ENCODE results near the gene KRTAP5-8. TPM values are rescaled to one million over a fixed set of nuclear protein-coding genes. Genes with fewer than 3 reads are reported as not detected.

Gene KRTAP5-8
- total and polyA plus RNA-seq, 9 of the 15 experiments (the other 6 are each of a cell fraction or from before 2014, with no cell fraction given), result not detected

DNA sequence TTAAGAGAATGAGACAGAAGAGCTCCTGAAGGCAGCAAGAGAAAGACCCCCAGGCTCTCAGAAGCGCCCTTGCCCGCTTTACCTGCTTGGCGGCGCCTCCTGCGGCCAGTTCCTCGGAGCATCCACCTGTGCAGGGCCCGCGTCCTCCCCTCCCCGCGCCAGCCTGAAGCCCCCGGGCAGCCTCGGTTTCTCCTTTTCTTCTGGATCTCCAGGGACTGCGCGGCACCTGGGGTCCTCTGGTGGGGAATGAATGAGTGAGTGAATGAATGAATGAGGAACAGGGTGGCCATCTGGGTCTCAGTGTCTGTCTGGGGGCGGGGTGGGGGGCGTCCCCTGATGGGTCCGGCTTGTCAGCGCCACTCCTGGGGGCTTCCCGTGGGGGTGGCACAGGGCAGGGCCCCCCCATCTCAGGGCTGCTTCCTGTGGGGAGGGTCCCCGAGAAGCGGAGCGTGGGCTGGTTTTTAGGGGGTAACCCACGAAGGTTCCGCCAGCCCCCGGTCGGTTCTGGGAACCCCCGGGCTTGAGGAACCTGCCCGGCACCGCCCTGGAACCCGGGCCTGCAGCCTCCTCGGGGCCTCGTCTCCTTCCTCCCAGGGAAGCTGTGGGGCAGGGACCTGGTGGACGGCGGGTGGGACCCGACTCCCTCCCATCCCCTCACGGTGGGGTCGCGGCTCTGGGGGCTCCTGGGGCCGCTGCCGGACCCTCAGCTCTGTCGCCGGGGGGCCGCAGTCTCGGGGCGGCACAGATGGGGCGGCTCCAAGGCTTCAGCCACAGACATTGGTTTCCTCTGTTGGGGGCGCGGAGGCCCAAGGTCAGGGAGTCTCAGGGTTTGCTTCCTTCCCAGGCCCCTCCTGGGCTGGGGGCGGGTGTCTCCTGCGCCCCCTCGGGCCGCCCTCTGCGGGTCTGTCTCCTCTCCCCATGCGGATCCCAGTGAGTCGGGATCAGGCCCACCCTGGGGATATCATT is 19.0 kb upstream of the KRTAP5-8 start:
- H3K9me3 ChIP-seq (replicated peaks; ENCODE audit: control insufficient read depth, insufficient read depth, low read depth, low read length), result no peaks in the 10 kb centered on the region
- 22% methylated on average over 35 of the region's 55 CpGs for WGBS (ENCODE audit: insufficient coverage, low coverage, missing lambda C conversion rate)
- CTCF ChIA-PET (ENCODE audit: low intra/inter-chr PET ratio), result no interaction called here

More for the DNA sequence above, 19.0 kb upstream of the KRTAP5-8 start:
- Histone ChIP-seq H4K20me1 (replicated peaks; ENCODE audit: control insufficient read depth, insufficient read depth, low read length) (no peaks in the 10 kb centered on the region), H3K9ac (ENCODE audit: insufficient read depth in 1 of 2, low read depth in 2 of 2, low read length in 2 of 2) (no peak overlapping the region), H3K27ac (ENCODE audit: extremely low read depth, low read depth, low read length) (no peak overlapping the region), H3K9me1 (ENCODE audit: control insufficient read depth, insufficient read depth, low read length) (no peaks in the 10 kb centered on the region), H3K4me3 (no peak overlapping the region), H3K4me2 (ENCODE audit: insufficient read depth, low read length) (no peak overlapping the region), H2AFZ (ENCODE audit: low read depth, low read length) (no peak overlapping the region), H3K4me1 (replicated peaks in 1 of 2; ENCODE audit: control insufficient read depth in 2 of 2, insufficient read depth in 2 of 2, low read length in 2 of 2) (peaks cover 0 to 11% of the 10 kb centered on the region in 2 experiments; a peak in 1 of 5 replicates), H3K36me3 (ENCODE audit: control insufficient read depth, insufficient read depth, low read length) (no peaks in the 10 kb centered on the region), H3K79me2 (ENCODE audit: control insufficient read depth, insufficient read depth, low read length) (no peaks in the 10 kb centered on the region), H3K27me3 (ENCODE audit: control insufficient read depth in 2 of 2, insufficient read depth in 2 of 2, low read length in 2 of 2) (peaks cover 4 to 18% of the 10 kb centered on the region in 2 experiments; a peak in 3 of 5 replicates)
- intact Hi-C loops (cut with micrococcal nuclease) (no loop called here), in situ Hi-C loops (cut with MboI) (no loop called here)
- POLR2A ChIA-PET, result no interaction called here
- ATAC-seq (no peak), FAIRE-seq (no peak), DNase-seq (ENCODE audit: extremely low read depth in 1 of 4, low spot score in 3 of 4) (no peak)
- BruUV-seq (replicated peaks), result no TSS peak
- TF ChIP-seq, protein P1, sequence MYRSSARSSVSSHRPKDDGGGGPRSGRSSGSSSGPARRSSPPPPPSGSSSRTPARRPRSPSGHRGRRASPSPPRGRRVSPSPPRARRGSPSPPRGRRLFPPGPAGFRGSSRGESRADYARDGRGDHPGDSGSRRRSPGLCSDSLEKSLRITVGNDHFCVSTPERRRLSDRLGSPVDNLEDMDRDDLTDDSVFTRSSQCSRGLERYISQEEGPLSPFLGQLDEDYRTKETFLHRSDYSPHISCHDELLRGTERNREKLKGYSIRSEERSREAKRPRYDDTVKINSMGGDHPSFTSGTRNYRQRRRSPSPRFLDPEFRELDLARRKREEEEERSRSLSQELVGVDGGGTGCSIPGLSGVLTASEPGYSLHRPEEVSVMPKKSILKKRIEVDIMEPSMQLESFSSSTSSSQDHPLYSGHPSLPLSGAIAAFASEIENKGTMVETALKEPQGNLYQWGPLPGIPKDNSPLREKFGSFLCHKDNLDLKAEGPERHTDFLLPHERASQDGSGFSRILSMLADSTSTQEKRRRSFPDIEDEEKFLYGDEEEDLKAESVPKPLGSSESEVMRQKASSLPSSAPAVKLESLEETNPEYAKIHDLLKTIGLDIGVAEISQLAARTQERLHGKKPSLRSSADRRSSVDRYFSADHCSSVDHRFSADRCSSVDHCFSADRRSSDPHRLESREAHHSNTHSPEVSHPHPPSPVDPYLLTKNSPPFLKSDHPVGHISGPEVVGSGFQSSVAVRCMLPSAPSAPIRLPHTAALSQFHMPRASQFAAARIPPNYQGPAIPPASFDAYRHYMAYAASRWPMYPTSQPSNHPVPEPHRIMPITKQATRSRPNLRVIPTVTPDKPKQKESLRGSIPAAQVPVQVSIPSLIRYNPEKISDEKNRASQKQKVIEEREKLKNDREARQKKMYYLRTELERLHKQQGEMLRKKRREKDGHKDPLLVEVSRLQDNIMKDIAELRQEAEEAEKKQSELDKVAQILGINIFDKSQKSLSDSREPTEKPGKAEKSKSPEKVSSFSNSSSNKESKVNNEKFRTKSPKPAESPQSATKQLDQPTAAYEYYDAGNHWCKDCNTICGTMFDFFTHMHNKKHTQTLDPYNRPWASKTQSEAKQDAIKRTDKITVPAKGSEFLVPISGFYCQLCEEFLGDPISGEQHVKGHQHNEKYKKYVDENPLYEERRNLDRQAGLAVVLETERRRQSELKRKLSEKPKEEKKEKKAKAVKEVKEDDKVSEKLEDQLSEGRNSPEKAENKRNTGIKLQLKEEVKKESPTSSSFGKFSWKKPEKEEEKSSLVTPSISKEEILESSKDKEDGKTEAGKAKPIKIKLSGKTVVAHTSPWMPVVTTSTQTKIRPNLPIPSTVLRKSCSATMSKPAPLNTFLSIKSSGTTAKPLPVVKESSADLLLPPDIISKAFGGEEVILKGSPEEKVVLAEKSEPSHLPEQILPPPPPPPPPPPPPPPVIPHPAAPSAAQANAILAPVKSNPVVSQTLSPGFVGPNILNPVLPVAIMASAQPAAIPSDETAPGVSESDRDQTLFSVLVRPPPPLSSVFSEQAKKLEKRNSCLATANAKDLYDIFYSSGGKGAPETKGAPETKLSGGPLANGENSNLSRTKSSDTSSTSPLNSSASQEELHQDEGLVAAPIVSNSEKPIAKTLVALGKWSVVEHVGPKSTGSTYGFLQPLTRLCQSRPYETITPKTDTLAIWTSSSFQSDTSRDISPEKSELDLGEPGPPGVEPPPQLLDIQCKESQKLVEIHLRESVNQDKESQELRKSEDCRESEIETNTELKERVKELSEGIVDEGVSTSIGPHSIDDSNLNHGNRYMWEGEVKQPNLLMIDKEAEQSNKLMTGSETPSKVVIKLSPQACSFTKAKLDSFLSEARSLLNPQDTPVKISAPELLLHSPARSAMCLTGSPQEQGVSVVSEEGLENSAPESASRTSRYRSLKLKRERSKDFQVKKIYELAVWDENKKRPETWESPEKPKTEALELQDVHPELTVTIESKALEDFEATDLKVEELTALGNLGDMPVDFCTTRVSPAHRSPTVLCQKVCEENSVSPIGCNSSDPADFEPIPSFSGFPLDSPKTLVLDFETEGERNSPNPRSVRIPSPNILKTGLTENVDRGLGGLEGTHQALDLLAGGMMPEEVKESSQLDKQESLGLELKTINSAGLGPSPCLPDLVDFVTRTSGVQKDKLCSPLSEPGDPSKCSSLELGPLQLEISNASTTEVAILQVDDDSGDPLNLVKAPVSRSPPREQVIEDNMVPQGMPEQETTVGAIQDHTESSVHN (IDR thresholded peaks at IDR 0.05; ENCODE audit: borderline replicate concordance in 1 of 2, low read depth in 1 of 2), result no peak
- TF ChIP-seq CREBBP (IDR thresholded peaks at IDR 0.05; ENCODE audit: low read depth, low read length), result no peak
- TF ChIP-seq ZNF23 (CRISPR knock-in tag; IDR thresholded peaks at IDR 0.05), result no peak
- no peak for TF ChIP-seq THRAP3 (IDR thresholded peaks at IDR 0.05; ENCODE audit: borderline replicate concordance)
- no peak for TF ChIP-seq ESRRA (IDR thresholded peaks at IDR 0.05; ENCODE audit: borderline replicate concordance, low read depth)
- no peak for TF ChIP-seq HDAC1 (IDR thresholded peaks at IDR 0.05)
- no peak for TF ChIP-seq MLX (CRISPR knock-in tag; conservative IDR thresholded peaks at IDR 0.05)
